ENCODE data around the gene PERP. TPM values are rescaled to one million over a fixed set of nuclear protein-coding genes. Genes with fewer than 3 reads are reported as not detected.
A peak's percentile ranks its signal among the peaks of the same experiment; 100 is the strongest.

The PERP gene
- total RNA-seq, 4 donors from 2014 or later, result 715 to 1,965 (median 1,827) TPM

- no peaks in the 10 kb centered on the region for H3K27me3 ChIP-seq
- 65% methylated on average over 5 of the region's 5 CpGs for WGBS
- H3K36me3 ChIP-seq, result no peaks in the 10 kb centered on the region
- H3K4me1 ChIP-seq, result peaks cover 22% of the 10 kb centered on the region
- peak overlapping the region; percentile 84 for H3K4me3 ChIP-seq
- H3K27ac ChIP-seq, result peak overlapping the region; percentile 96
- DNase-seq (ENCODE audit: low spot score in 2 of 2), result no peak
- TF ChIP-seq POLR2A (IDR thresholded peaks at IDR 0.05) (peak in 1 of 2 donors; percentile 14), POLR2AphosphoS5 (IDR thresholded peaks at IDR 0.05) (peak in 2 of 3 donors; percentile 51 to 59), EP300 (IDR thresholded peaks at IDR 0.05) (no peak)
- TF ChIP-seq, protein P1, sequence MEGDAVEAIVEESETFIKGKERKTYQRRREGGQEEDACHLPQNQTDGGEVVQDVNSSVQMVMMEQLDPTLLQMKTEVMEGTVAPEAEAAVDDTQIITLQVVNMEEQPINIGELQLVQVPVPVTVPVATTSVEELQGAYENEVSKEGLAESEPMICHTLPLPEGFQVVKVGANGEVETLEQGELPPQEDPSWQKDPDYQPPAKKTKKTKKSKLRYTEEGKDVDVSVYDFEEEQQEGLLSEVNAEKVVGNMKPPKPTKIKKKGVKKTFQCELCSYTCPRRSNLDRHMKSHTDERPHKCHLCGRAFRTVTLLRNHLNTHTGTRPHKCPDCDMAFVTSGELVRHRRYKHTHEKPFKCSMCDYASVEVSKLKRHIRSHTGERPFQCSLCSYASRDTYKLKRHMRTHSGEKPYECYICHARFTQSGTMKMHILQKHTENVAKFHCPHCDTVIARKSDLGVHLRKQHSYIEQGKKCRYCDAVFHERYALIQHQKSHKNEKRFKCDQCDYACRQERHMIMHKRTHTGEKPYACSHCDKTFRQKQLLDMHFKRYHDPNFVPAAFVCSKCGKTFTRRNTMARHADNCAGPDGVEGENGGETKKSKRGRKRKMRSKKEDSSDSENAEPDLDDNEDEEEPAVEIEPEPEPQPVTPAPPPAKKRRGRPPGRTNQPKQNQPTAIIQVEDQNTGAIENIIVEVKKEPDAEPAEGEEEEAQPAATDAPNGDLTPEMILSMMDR (IDR thresholded peaks at IDR 0.05), result no peak
- no peaks in the 10 kb centered on the region for H3K9me3 ChIP-seq
Measured at GRCh38 chr6:138105446-138105845, 1.8 kb downstream of the PERP start.

DNA sequence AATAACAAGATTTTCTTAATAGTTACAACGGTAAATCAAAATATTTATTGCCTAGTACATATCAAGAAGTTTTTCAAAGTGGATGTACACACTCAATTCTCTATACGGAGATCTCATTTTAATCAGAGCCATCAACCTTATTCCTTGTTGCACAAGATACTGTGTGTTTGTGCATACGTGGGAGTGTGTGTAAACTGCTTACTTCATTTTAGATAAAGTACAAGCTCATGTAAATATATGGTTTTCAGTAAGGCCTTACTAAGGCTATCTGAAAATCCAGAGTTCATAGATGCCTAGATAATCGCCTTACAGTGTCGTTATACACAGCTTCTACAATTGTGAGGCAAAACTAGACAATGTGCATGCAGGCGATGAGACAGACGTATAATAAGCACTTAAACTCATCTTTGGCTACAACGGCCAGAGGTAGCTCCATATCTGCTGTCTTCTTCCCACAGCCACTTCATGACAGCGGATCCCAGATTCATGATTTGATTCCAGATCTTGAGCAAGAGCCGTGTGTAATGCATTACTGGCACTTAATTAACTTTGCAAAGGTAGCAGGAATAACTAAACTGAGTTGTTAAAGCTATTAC lies 2.5 kb downstream of the PERP start:
- Histone ChIP-seq H3K4me1 (peaks cover 30% of the 10 kb centered on the region), H3K4me3 (peak overlapping the region; percentile 84), H3K27ac (peak overlapping the region; percentile 96), H3K27me3 (no peaks in the 10 kb centered on the region), H3K36me3 (no peaks in the 10 kb centered on the region), H3K9me3 (no peaks in the 10 kb centered on the region)
- TF ChIP-seq POLR2AphosphoS5 (IDR thresholded peaks at IDR 0.05) (no peak), POLR2A (IDR thresholded peaks at IDR 0.05) (no peak), EP300 (IDR thresholded peaks at IDR 0.05) (no peak)
- TF ChIP-seq, protein P1 (IDR thresholded peaks at IDR 0.05), result no peak
- 40% methylated on average over 10 of the region's 10 CpGs for WGBS
- DNase-seq (ENCODE audit: low spot score in 2 of 2), result no peak

- Histone ChIP-seq H3K9me3 (no peaks in the 10 kb centered on the region), H3K27me3 (no peaks in the 10 kb centered on the region), H3K36me3 (no peaks in the 10 kb centered on the region), H3K4me1 (peaks cover 33% of the 10 kb centered on the region), H3K27ac (peak overlapping the region; percentile 96), H3K4me3 (peak overlapping the region; percentile 84)
- TF ChIP-seq, protein P1 (IDR thresholded peaks at IDR 0.05), result no peak
- TF ChIP-seq POLR2AphosphoS5 (IDR thresholded peaks at IDR 0.05) (no peak), EP300 (IDR thresholded peaks at IDR 0.05) (no peak), POLR2A (IDR thresholded peaks at IDR 0.05) (no peak)
- WGBS, result 54% methylated on average over 5 of the region's 5 CpGs
- no peak for DNase-seq (ENCODE audit: low spot score in 2 of 2)
Measured at GRCh38 chr6:138103871-138104270, 3.3 kb downstream of the PERP start.

- no peaks in the 10 kb centered on the region for H3K36me3 ChIP-seq
- no peak for TF ChIP-seq EP300 (IDR thresholded peaks at IDR 0.05)
- TF ChIP-seq POLR2AphosphoS5 (IDR thresholded peaks at IDR 0.05), result no peak
- no peak for TF ChIP-seq POLR2A (IDR thresholded peaks at IDR 0.05)
- TF ChIP-seq, protein P1 (IDR thresholded peaks at IDR 0.05), result no peak
- no peak for DNase-seq (ENCODE audit: low spot score in 2 of 2)
- WGBS, result 45% methylated on average over 10 of the region's 10 CpGs
- H3K4me3 ChIP-seq, result peak overlapping the region; percentile 84
- H3K4me1 ChIP-seq, result peaks cover 25% of the 10 kb centered on the region
- no peaks in the 10 kb centered on the region for H3K27me3 ChIP-seq
- H3K9me3 ChIP-seq, result no peaks in the 10 kb centered on the region
- peak overlapping the region; percentile 96 for H3K27ac ChIP-seq
Measured at GRCh38 chr6:138101946-138102731, 5.1 kb downstream of the PERP start.

- no peak for DNase-seq (ENCODE audit: low spot score in 2 of 2)
- peak overlapping the region; percentile 96 for H3K27ac ChIP-seq
- peak overlapping the region; percentile 2 for H3K4me3 ChIP-seq
- peaks cover 11% of the 10 kb centered on the region for H3K36me3 ChIP-seq
- H3K27me3 ChIP-seq, result no peaks in the 10 kb centered on the region
- TF ChIP-seq, protein P1 (IDR thresholded peaks at IDR 0.05), result no peak
- TF ChIP-seq POLR2AphosphoS5 (IDR thresholded peaks at IDR 0.05) (peak; percentile 13 to 58 (median 39)), POLR2A (IDR thresholded peaks at IDR 0.05) (no peak), EP300 (IDR thresholded peaks at IDR 0.05) (no peak)
- peaks cover 38% of the 10 kb centered on the region for H3K4me1 ChIP-seq
- WGBS, result 26% methylated on average over 5 of the region's 5 CpGs
- H3K9me3 ChIP-seq, result no peaks in the 10 kb centered on the region
Measured at GRCh38 chr6:138099832-138100231, 7.4 kb downstream of the PERP start.
